ENCODE data around the gene RAP1B.

DNA sequence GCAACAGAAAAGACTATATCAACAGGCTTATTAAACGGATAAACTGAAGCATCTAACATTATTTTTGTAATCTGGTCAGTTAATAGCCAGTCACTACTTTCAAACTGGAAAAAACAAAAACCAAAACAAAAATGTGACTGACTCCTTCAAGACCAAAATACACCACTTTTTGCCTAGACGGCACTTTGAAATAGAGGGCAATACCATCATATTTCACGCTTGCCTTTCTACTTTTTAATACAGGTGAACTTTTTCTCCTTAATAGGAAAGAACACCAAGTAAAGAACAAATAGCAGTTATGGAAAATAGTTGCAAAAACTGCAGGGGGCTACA, 75.5 kb downstream of the RAP1B start:
- TF ChIP-seq CTCF (IDR thresholded peaks at IDR 0.05) (no peak), EZH2phosphoT487 (IDR thresholded peaks at IDR 0.05) (no peak)
